HCT116 (cell line): Measurements from ENCODE around the gene KANSL1. TPM values are rescaled to one million over a fixed set of nuclear protein-coding genes. Genes with fewer than 3 reads are reported as not detected.

Experiments used
- ATAC-seq: fragments of 200-7000 bp; cut with Tn5 transposase; 2 replicates; pipeline ENCODE4 v1.9.1; 2020; ENCODE audit warnings: mild to moderate bottlenecking, moderate library complexity
- BruUV-seq: library from RNA; stranded (reverse); fragments of 400-500 nt; replicated peaks from 2 replicates; lab custom pipeline; 2021; lab: Mats Ljungman, UMichigan
- CTCF ChIA-PET: fragments of 300-600 bp; sonication (Branson Sonifier 250); formaldehyde crosslinking; loops from one replicate; lab custom pipeline; 2021; ENCODE audit warnings: antibody characterized with exemption; lab: Charles Lee
- POLR2A ChIA-PET: fragments of 300-600, 350-600 bp; sonication (Branson Sonifier 250); formaldehyde crosslinking; loops from one replicate; lab custom pipeline; 2021; ENCODE audit warnings: antibody characterized with exemption; lab: Charles Lee
- RAD21 ChIA-PET, 2 experiments: fragments of 300-600 bp; sonication (Branson Sonifier 250); formaldehyde crosslinking; loops; one replicate each; lab custom pipeline; 2023; ENCODE audit warnings: low total read pairs in 2 of 2; ENCODE audit not compliant: uncharacterized antibody in 2 of 2, unreplicated experiment in 2 of 2, low non-redundant PET in 1 of 2; lab: Charles Lee
- DNase-seq: peaks from one replicate; pipeline ENCODE4 v3.0.0-alpha.2; 2010; ENCODE audit warnings: low read depth, low spot score
- H2AFZ ChIP-seq: fragments of 200-600 bp; shearing (Covaris generic), sonication (generic); 2 replicates; pipeline ENCODE4 v1.6.1; 2017; ENCODE audit warnings: low read depth, mixed run types, mixed read lengths, antibody characterized with exemption, low read length; ENCODE audit not compliant: poor library complexity, severe bottlenecking
- H3K27ac ChIP-seq: 2 replicates; pipeline ENCODE4 v1.5.1; 2012; ENCODE audit warnings: low read depth, low read length
- H3K27me3 ChIP-seq: fragments of 200-600 bp; sonication (generic); 2 replicates; pipeline ENCODE4 v1.6.1; 2016; ENCODE audit warnings: mixed run types, low read length, mixed read lengths; ENCODE audit not compliant: insufficient read depth
- H3K36me3 ChIP-seq, 2 experiments: fragments of 200-500 bp in 1 of 2; fragments of 200-600 bp in 1 of 2; sonication (Bioruptor generic) in 1 of 2; sonication (generic) in 1 of 2; 2 replicates each; pipeline versions ENCODE4 v1.5.1 to v1.6.1; 2014 to 2016; ENCODE audit warnings: low read length in 2 of 2, inconsistent platforms in 1 of 2, mixed read lengths in 1 of 2, mixed run types in 1 of 2; ENCODE audit not compliant: insufficient read depth in 2 of 2, control insufficient read depth in 1 of 2
- H3K4me1 ChIP-seq, 2 experiments: fragments of 200-600 bp in 1 of 2; sonication (generic) in 1 of 2; 2 replicates each; pipeline versions ENCODE4 v1.5.1 to v1.6.1; 2012 to 2017; ENCODE audit warnings: low read length in 2 of 2, inconsistent platforms in 1 of 2, mild to moderate bottlenecking in 1 of 2, mixed read lengths in 1 of 2, mixed run types in 1 of 2, moderate library complexity in 1 of 2; ENCODE audit not compliant: insufficient read depth in 2 of 2, control insufficient read depth in 1 of 2
- H3K4me2 ChIP-seq: fragments of 200-600 bp; sonication (generic); 2 replicates; pipeline ENCODE4 v1.6.1; 2017; ENCODE audit warnings: mixed run types, low read length, mixed read lengths
- H3K4me3 ChIP-seq, 2 experiments: fragments of 200-600 bp in 1 of 2; sonication (generic) in 1 of 2; replicated peaks in 1 of 2; 2 replicates each; pipeline ENCODE4 v1.5.1; 2011 to 2016; ENCODE audit warnings: low read length in 2 of 2, control low read depth in 1 of 2, low read depth in 1 of 2, mild to moderate bottlenecking in 1 of 2, mixed read lengths in 1 of 2, mixed run types in 1 of 2
- H3K79me2 ChIP-seq: fragments of 200-600 bp; sonication (generic); 2 replicates; pipeline ENCODE4 v1.6.1; 2017; ENCODE audit warnings: mild to moderate bottlenecking, mixed run types, low read length, moderate library complexity, mixed read lengths; ENCODE audit not compliant: insufficient read depth
- H3K9ac ChIP-seq: fragments of 200-600 bp; sonication (generic); 2 replicates; pipeline ENCODE4 v1.6.1; 2016; ENCODE audit warnings: low read length, mixed read lengths
- H3K9me2 ChIP-seq: fragments of 200-600 bp; sonication (generic), shearing (Covaris generic); 2 replicates; pipeline ENCODE4 v1.6.1; 2017; ENCODE audit warnings: mixed run types, mild to moderate bottlenecking, moderate library complexity; ENCODE audit not compliant: insufficient read depth
- H3K9me3 ChIP-seq, 2 experiments: fragments of 200-500 bp in 1 of 2; fragments of 200-600 bp in 1 of 2; sonication (Bioruptor generic) in 1 of 2; sonication (generic) in 1 of 2; 2 replicates each; pipeline ENCODE4 v1.6.1; 2014 to 2017; ENCODE audit warnings: low read length in 2 of 2, mixed read lengths in 2 of 2, inconsistent platforms in 1 of 2, low read depth in 1 of 2, mild to moderate bottlenecking in 1 of 2, mixed run types in 1 of 2, moderate library complexity in 1 of 2; ENCODE audit not compliant: control insufficient read depth in 1 of 2, insufficient read depth in 1 of 2
- H4K20me1 ChIP-seq: fragments of 200-600 bp; sonication (generic), shearing (Covaris generic); 2 replicates; pipeline ENCODE4 v1.6.1; 2017; ENCODE audit warnings: mixed run types, mild to moderate bottlenecking, moderate library complexity; ENCODE audit not compliant: insufficient read depth
- ATF3 ChIP-seq: IDR thresholded peaks from 2 replicates; pipeline ENCODE4 v1.6.1; 2012
- CBX3 ChIP-seq: IDR thresholded peaks from 2 replicates; pipeline ENCODE4 v1.6.1; 2012; ENCODE audit warnings: low read depth
- CEBPB ChIP-seq: IDR thresholded peaks from 2 replicates; pipeline ENCODE4 v1.6.1; 2012; ENCODE audit warnings: low read depth
- EGR1 ChIP-seq: IDR thresholded peaks from 2 replicates; pipeline ENCODE4 v1.6.1; 2012; ENCODE audit warnings: low read depth
- FOSL1 ChIP-seq: IDR thresholded peaks from 2 replicates; pipeline ENCODE4 v1.6.1; 2012; ENCODE audit warnings: low read depth
- JUND ChIP-seq: IDR thresholded peaks from 2 replicates; pipeline ENCODE4 v1.6.1; 2012
- MAX ChIP-seq: IDR thresholded peaks from 2 replicates; pipeline ENCODE4 v1.6.1; 2012
- POLR2A ChIP-seq: IDR thresholded peaks from 2 replicates; pipeline ENCODE4 v1.7.0; 2011; ENCODE audit warnings: borderline replicate concordance; ENCODE audit not compliant: insufficient read depth, insufficient read length; ENCODE audit errors: extremely low read depth
- RAD21 ChIP-seq: IDR thresholded peaks from 2 replicates; pipeline ENCODE4 v1.6.1; 2012; ENCODE audit warnings: low read depth, mild to moderate bottlenecking
- REST ChIP-seq: IDR thresholded peaks from 2 replicates; pipeline ENCODE4 v1.6.1; 2012; ENCODE audit warnings: low read depth
- TCF7L2 ChIP-seq: IDR thresholded peaks from 2 replicates; pipeline ENCODE4 v1.7.0; 2011; ENCODE audit warnings: borderline replicate concordance, inconsistent platforms; ENCODE audit not compliant: insufficient read depth, insufficient read length; ENCODE audit errors: extremely low read depth
- YY1 ChIP-seq: IDR thresholded peaks from 2 replicates; pipeline ENCODE4 v1.6.1; 2011; ENCODE audit warnings: low read length, low read depth, moderate library complexity, mild to moderate bottlenecking; ENCODE audit not compliant: insufficient replicate concordance; ENCODE audit errors: extremely low read depth
- ZNF274 ChIP-seq: fragments of 200-500 bp; sonication (Bioruptor generic); IDR thresholded peaks from 2 replicates; pipeline ENCODE4 v1.6.1; 2014; ENCODE audit warnings: mild to moderate bottlenecking, low read depth, low read length, inconsistent platforms
- intact Hi-C: fragments of 100-400 bp; cut with micrococcal nuclease; formaldehyde crosslinking; loops from 2 replicates; pipeline ENCODE4 v1.10.0; 2022
- total RNA-seq: library from RNA; stranded (reverse); gene quantifications from one replicate; pipeline ENCODE4 v1.2.1, GENCODE V29; 2021; ENCODE audit not compliant: unreplicated experiment

The KANSL1 gene
- total RNA-seq, 1 experiment from 2014 or later, result 77.5 TPM

- no peak for DNase-seq
- no peak overlapping the region for H3K9ac ChIP-seq
- BruUV-seq, result no TSS peak
- CTCF ChIA-PET, result interaction anchor here (0.8 kb wide), 1 partner anchor 33 kb away, joined by 4 read pairs; no protein-coding TSS in a partner anchor
- H3K4me3 ChIP-seq, result no peak overlapping the region
- H3K36me3 ChIP-seq, result no peaks in the 10 kb centered on the region
- H3K4me1 ChIP-seq, result no peaks in the 10 kb centered on the region
- POLR2A ChIA-PET, result no interaction called here
- no peaks in the 10 kb centered on the region for H3K9me2 ChIP-seq
- H3K9me3 ChIP-seq, result no peaks in the 10 kb centered on the region
- H3K27me3 ChIP-seq, result no peaks in the 10 kb centered on the region
- RAD21 ChIA-PET, result no interaction called here
- H4K20me1 ChIP-seq, result no peaks in the 10 kb centered on the region
- no peak overlapping the region for H3K4me2 ChIP-seq
- intact Hi-C loops, result no loop called here
- H3K79me2 ChIP-seq, result no peaks in the 10 kb centered on the region
- TF ChIP-seq TCF7L2 (no peak), MAX (no peak), CEBPB (no peak), CBX3 (no peak), ATF3 (no peak)
- TF ChIP-seq, all 23 proteins: peak for 0
- Histone ChIP-seq H2AFZ (no peak overlapping the region), H3K27ac (no peak overlapping the region)
- ATAC-seq, result peak; percentile 15; the same call in 1 of the 2 replicates
Measured at GRCh38 chr17:46011711-46012505, 181.3 kb downstream of the KANSL1 start.

GRCh38 chr17:46010597-46011186, 182.5 kb downstream of the KANSL1 start:
- H3K9ac ChIP-seq, result no peak overlapping the region
- POLR2A ChIA-PET, result no interaction called here
- H3K27ac ChIP-seq, result no peak overlapping the region
- no peaks in the 10 kb centered on the region for H3K9me3 ChIP-seq
- H2AFZ ChIP-seq, result no peak overlapping the region
- no peaks in the 10 kb centered on the region for H3K4me1 ChIP-seq
- no peaks in the 10 kb centered on the region for H3K27me3 ChIP-seq
- intact Hi-C loops, result no loop called here
- no peak overlapping the region for H3K4me3 ChIP-seq
- H3K4me2 ChIP-seq, result no peak overlapping the region
- H4K20me1 ChIP-seq, result no peaks in the 10 kb centered on the region
- peak; percentile 59 for ATAC-seq
- TF ChIP-seq EGR1, result no peak
- TF ChIP-seq FOSL1, result no peak
- no peak for TF ChIP-seq YY1
- TF ChIP-seq TCF7L2, result no peak
- TF ChIP-seq ZNF274, result no peak
- TF ChIP-seq POLR2A, result no peak
- TF ChIP-seq RAD21, result no peak
- TF ChIP-seq ATF3, result no peak
- TF ChIP-seq REST, result no peak
- TF ChIP-seq MAX, result no peak
- TF ChIP-seq JUND, result no peak
- CTCF ChIA-PET, result no interaction called here
- BruUV-seq, result no TSS peak
- DNase-seq, result no peak
- H3K36me3 ChIP-seq, result no peaks in the 10 kb centered on the region
- no peaks in the 10 kb centered on the region for H3K9me2 ChIP-seq
- H3K79me2 ChIP-seq, result no peaks in the 10 kb centered on the region
- RAD21 ChIA-PET, result no interaction called here
